GM19035 (cell line): ENCODE results near the gene OSBPL8.
A peak's percentile ranks its signal among the peaks of the same experiment; 100 is the strongest.

Experiments
- ATAC-seq: cut with Tn5 transposase; IDR thresholded peaks from one replicate; pipeline ENCODE4 v1.9.1; 2021; ENCODE audit not compliant: unreplicated experiment

Gene OSBPL8

DNA sequence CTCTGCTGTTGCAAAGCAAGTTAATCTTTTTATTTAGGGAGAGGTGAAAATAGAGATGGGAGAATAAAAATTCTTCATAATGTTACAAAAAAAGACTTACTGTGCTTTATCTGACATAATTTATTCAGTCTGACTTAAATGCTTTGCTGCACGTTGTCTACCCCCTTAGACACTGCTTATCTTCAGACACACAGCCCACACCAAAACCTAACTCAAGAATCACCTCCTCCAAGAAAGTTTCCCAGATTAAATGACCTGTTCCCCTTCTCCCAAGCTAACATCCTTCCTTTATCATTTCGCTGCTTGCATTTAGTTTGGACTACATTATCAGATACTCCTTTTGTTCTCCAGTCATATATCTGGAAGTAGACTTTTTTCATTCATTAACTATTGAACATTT, 3.8 kb downstream of the OSBPL8 start:
- ATAC-seq: no peak

GRCh38 chr12:76555231-76555767, 4.3 kb downstream of the OSBPL8 start:
- ATAC-seq: no peak

DNA sequence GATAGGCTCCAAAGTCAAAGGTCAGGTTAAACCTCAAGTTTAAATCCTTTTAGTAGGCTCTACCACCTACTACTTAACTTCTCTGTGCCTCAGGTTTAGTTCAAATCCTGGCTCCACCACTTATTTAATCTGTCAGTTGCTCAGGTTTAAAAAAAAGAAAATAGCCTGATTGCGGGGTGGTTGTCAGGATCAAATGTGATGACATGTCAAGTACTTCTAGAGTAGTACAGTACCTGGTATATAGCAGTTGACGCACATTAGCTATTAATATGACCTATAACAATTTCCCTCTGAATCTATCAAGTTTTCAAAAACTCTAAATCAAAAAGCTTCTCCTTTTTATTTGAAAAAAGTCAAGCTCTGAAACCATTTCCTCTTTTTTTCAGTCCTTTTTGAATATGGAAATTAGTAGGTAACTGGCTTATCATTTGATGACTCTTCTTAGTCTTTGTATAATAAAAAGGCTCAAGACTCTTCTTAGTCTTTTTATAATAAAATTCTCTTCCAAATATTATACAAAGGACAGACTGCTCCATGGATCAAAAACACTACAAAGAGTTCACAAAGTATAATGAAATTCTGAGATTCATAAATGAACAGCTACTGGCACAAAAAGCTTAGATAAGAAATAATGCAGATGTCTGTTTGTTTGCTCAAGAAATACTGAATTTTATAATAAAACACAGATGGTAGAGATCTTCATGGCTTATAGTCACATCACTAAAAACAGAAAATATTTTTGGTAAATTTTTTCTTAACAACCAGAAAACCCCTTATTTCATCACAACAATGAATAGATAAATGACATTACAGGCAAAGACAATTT, 5.0 kb downstream of the OSBPL8 start:
- ATAC-seq: no peak

DNA sequence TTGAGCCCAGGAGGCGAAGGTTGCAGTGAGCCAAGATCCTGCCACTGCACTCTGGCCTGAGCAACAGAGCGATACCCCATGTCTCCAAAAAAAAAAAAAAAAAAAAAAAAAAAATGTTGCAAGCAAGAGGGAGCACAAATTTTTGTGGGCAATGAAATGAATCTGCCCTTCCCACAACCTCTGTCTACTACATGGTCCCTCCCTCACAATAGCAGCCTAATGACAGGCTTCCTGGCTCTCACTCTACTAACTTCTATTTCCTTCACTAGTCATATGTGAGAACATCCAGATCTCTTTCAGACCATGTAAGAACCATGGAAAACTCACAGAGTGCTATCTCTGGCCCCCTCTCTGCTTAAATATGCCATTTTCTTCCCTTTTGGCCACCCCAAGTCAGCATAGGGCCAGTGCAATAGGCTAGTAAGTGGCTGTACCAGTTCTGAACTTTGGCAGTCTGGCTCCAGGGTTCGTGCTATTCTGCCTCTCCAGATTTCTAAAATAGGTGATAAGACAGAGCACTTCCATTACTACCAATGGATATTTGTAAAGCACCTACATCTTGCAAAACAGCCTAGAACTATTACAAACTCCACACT, 7.1 kb downstream of the OSBPL8 start:
- no peak for ATAC-seq

DNA sequence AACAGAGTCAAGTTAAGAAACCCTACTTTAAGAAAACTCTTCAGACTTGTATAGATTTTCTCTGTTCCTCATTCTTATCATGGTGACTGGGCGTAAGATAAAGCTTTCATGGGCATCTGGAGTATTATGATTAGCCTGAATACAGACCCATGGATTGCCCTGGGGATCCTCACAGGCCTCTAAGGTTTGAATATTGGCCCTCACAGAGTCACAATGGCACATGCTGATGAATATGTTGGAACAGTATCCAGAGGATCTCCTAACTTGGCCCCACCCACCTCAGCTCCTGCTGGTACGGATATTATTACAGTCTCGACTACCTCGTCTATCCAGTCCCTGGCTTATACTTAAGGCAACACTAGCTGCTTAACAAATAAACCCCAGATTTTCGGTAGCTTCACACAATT, 8.1 kb downstream of the OSBPL8 start:
- peak; percentile 51 for ATAC-seq

DNA sequence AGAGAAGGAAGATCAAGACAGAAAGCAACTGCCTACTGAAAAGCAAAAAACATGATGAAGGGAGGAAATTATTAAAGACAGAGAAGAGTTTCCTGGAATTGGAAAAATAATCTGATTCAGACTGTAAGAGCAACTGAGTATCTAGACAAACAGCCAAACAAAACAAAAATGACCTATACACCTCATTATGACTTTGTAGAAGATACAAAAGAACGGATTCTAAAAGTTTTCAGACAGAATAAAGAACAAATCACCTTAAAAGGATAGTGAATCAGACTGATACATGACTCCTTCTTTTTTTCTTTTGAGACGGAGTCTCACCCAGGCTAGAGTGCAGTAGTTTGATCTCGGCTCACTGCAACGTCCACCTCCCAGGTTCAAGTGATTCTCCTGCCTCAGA, 10.4 kb downstream of the OSBPL8 start:
- ATAC-seq: no peak

DNA sequence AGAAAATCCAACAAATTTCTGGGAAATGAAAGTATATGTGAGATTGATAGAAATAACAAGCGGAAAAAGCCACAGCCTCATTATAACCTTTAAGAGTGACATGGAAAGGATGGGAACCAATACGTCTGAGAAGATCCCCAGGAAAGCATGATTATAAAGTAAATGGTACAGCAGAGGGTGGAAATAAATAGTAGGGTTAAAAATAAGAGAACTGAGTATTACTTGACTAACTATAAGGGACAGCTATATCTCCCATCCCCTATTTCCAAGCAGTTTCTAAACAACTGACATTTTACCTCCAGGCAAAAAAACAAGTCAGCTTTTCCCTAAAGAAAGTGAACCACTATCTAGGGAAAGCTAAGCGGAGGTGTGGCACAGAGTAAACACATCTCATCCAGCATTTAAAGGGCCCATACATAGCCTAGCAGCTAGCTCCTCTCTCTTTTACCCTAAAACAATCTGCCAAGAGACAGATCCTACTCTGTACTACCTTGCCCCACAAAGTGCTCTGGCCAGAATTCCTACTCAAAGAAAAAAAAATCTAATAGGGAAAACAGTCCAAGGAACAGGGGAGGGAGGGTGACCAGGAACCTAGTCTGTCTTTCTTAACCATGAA, 11.2 kb downstream of the OSBPL8 start:
- ATAC-seq: no peak

GRCh38 chr12:76547526-76547925, 12.0 kb downstream of the OSBPL8 start:
- no peak for ATAC-seq

- no peak for ATAC-seq
Measured at GRCh38 chr12:76546889-76547288, 12.7 kb downstream of the OSBPL8 start.

GRCh38 chr12:76545486-76545885, 14.1 kb downstream of the OSBPL8 start:
- no peak for ATAC-seq

- ATAC-seq: no peak
Measured at GRCh38 chr12:76544601-76545261, 14.8 kb downstream of the OSBPL8 start.

GRCh38 chr12:76543813-76544347, 15.7 kb downstream of the OSBPL8 start:
- ATAC-seq: no peak

DNA sequence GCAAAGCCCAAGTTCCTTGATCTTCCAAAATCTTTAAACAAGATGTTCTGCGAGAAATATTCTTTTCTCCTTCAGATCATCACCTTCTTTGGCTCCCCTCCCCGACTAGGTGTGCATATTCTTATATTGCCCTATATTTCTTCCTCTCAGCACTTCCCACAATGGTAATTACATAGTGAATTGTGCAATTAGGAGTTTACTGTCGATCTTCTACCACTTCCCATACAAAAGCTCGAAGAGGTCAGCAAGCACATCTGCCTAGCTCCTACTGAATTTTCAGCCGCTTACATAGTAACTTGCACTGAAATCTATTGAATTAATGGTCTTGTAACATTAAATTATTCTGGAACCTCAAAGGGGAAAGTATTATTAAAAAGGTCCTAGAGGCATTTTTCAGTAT, 16.7 kb downstream of the OSBPL8 start:
- ATAC-seq: no peak

GRCh38 chr12:76539727-76540126, 19.8 kb downstream of the OSBPL8 start:
- ATAC-seq: no peak

- ATAC-seq: no peak
Measured at GRCh38 chr12:76537923-76538322, 21.6 kb downstream of the OSBPL8 start.

DNA sequence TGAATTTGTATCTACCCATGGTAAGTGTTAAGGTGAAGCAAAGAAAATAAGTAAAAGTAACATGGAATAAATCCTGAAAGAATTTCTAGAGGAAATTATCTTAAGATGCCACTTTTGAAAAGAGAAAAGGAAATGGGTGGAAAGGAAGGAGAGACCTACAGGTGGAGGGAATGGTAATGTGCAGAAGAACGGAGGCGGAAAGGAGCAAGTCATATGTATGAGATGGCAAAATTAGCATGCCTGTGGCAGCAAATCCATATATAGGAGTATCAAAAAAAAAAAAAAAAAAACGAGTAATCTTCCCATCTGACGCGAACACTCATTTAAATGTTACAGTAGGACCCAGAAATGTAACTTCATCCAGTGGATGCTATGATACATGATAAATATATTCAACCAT, 23.0 kb downstream of the OSBPL8 start:
- ATAC-seq: no peak

- ATAC-seq: no peak
Measured at GRCh38 chr12:76535170-76535569, 24.4 kb downstream of the OSBPL8 start.

DNA sequence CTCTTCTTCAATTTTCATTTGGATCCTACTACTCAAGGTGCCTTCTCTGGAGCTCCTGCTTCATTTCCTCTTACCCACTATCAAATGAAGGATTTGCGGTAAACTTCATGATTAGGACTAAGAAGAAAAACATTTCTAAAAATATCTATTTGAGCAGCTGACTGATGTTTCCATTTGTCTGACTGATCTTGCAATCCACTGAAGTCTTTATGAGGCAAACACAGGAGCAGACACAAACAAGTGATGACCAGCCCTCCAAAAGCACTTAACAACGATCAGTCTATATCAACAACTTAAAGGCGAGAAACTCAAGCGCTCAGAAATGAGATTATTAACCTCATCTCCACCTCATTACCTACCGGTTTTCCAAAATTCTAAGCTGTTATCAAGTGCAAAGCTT, 26.2 kb downstream of the OSBPL8 start:
- no peak for ATAC-seq

DNA sequence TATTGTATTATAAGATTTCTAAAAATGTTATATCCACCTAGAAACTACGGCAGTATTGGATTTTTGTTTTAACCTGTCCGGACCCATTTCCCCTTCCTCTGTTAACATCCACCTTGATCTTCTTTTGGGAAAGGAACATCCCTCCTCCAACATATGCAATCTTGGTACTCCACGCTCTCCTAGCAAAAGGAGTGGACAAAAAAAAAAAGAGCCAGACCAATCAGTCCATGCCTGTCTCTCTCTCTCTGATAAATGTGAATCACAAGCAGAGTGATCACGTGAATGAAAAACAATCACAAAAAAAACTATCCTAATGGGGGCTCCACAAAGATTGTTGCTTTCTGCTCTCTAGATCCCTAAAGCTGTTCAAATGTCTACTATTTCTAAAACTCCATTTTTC, 27.1 kb downstream of the OSBPL8 start:
- ATAC-seq: no peak

DNA sequence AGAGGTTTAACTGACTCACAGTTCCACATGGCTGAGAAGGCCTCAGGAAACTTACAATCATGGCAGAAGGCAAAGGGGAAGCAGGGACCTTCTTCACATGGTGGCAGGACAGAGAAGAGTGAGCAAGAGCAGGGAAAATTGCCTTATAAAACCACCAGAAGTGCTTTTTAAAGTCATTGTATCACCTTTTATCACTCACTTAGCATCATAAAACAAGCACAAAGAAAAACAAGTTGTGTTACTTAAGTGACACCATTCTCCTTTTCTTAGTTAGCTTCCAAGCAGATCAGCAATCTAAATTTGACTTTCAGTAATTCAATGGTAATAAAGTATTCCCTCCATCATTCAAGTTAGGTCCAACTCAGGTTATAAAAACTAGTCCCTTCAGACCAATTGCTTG, 28.5 kb downstream of the OSBPL8 start:
- ATAC-seq: no peak

GRCh38 chr12:76530516-76530915, 29.1 kb downstream of the OSBPL8 start:
- ATAC-seq: no peak
